Activated naive CD4-positive, alpha-beta T cell treated with anti-CD3 and anti-CD28 coated beads, Interleukin-2, amount 50 U/mL, for 24 hours (primary cell): ENCODE data around the gene CERS3.

Source experiments
- H3K27ac Mint-ChIP-seq: one replicate; pipeline ENCODE4 v1.8.0; 2021; ENCODE audit warnings: mild to moderate bottlenecking, mixed read lengths
- H3K27me3 Mint-ChIP-seq: one replicate; pipeline ENCODE4 v1.8.0; 2021; ENCODE audit warnings: mixed read lengths
- H3K36me3 Mint-ChIP-seq: one replicate; pipeline ENCODE4 v1.8.0; 2021; ENCODE audit warnings: mixed read lengths
- H3K4me1 Mint-ChIP-seq: one replicate; pipeline ENCODE4 v1.8.0; 2021; ENCODE audit warnings: mixed read lengths
- H3K4me3 Mint-ChIP-seq: one replicate; pipeline ENCODE4 v1.8.0; 2021; ENCODE audit warnings: mild to moderate bottlenecking, mixed read lengths
- H3K9me3 Mint-ChIP-seq: one replicate; pipeline ENCODE4 v1.8.0; 2021; ENCODE audit warnings: mixed read lengths

CERS3 gene

GRCh38 chr15:100544338-100544841 lies 15.6 kb upstream of the CERS3 start:
- no peaks in the 10 kb centered on the region for H3K9me3 Mint-ChIP-seq
- peaks cover 19% of the 10 kb centered on the region for H3K4me1 Mint-ChIP-seq
- no peaks in the 10 kb centered on the region for H3K27me3 Mint-ChIP-seq
- no peak overlapping the region for H3K27ac Mint-ChIP-seq
- no peak overlapping the region for H3K4me3 Mint-ChIP-seq
- H3K36me3 Mint-ChIP-seq, result no peaks in the 10 kb centered on the region

GRCh38 chr15:100542290-100542689 lies 13.5 kb upstream of the CERS3 start:
- Mint-ChIP-seq H3K4me3 (no peak overlapping the region), H3K4me1 (peaks cover 19% of the 10 kb centered on the region), H3K27ac (no peak overlapping the region), H3K27me3 (no peaks in the 10 kb centered on the region), H3K9me3 (no peaks in the 10 kb centered on the region), H3K36me3 (peaks cover 6% of the 10 kb centered on the region)

GRCh38 chr15:100537331-100537730 lies 8.6 kb upstream of the CERS3 start:
- Mint-ChIP-seq H3K27me3 (no peaks in the 10 kb centered on the region), H3K4me1 (peaks cover 7% of the 10 kb centered on the region), H3K9me3 (no peaks in the 10 kb centered on the region), H3K36me3 (peaks cover 10% of the 10 kb centered on the region), H3K4me3 (no peak overlapping the region), H3K27ac (no peak overlapping the region)

GRCh38 chr15:100536733-100537132 lies 8.0 kb upstream of the CERS3 start:
- Mint-ChIP-seq H3K4me1 (peaks cover 7% of the 10 kb centered on the region), H3K9me3 (no peaks in the 10 kb centered on the region), H3K27ac (no peak overlapping the region), H3K27me3 (no peaks in the 10 kb centered on the region), H3K4me3 (no peak overlapping the region), H3K36me3 (peaks cover 10% of the 10 kb centered on the region)

GRCh38 chr15:100533886-100534285 lies 5.1 kb upstream of the CERS3 start:
- H3K27ac Mint-ChIP-seq, result no peak overlapping the region
- no peaks in the 10 kb centered on the region for H3K27me3 Mint-ChIP-seq
- H3K4me3 Mint-ChIP-seq, result no peak overlapping the region
- peaks cover 5% of the 10 kb centered on the region for H3K36me3 Mint-ChIP-seq
- H3K4me1 Mint-ChIP-seq, result peaks cover 23% of the 10 kb centered on the region
- H3K9me3 Mint-ChIP-seq, result no peaks in the 10 kb centered on the region

- peaks cover 5% of the 10 kb centered on the region for H3K36me3 Mint-ChIP-seq
- no peaks in the 10 kb centered on the region for H3K9me3 Mint-ChIP-seq
- no peak overlapping the region for H3K27ac Mint-ChIP-seq
- H3K27me3 Mint-ChIP-seq, result no peaks in the 10 kb centered on the region
- H3K4me1 Mint-ChIP-seq, result peaks cover 31% of the 10 kb centered on the region
- no peak overlapping the region for H3K4me3 Mint-ChIP-seq
These were observed 3.1 kb upstream of the CERS3 start for GRCh38 chr15:100531823-100532327.

GRCh38 chr15:100531204-100531603 lies 2.5 kb upstream of the CERS3 start:
- H3K27me3 Mint-ChIP-seq, result no peaks in the 10 kb centered on the region
- H3K4me1 Mint-ChIP-seq, result peaks cover 31% of the 10 kb centered on the region
- H3K36me3 Mint-ChIP-seq, result peaks cover 3% of the 10 kb centered on the region
- H3K9me3 Mint-ChIP-seq, result no peaks in the 10 kb centered on the region
- no peak overlapping the region for H3K27ac Mint-ChIP-seq
- H3K4me3 Mint-ChIP-seq, result no peak overlapping the region

- peak overlapping the region; percentile 44 for H3K27ac Mint-ChIP-seq
- H3K4me1 Mint-ChIP-seq, result peaks cover 31% of the 10 kb centered on the region
- H3K36me3 Mint-ChIP-seq, result peaks cover 3% of the 10 kb centered on the region
- no peaks in the 10 kb centered on the region for H3K27me3 Mint-ChIP-seq
- no peaks in the 10 kb centered on the region for H3K9me3 Mint-ChIP-seq
- H3K4me3 Mint-ChIP-seq, result no peak overlapping the region
These were observed 806 bp upstream of the CERS3 start for GRCh38 chr15:100529556-100529955.

- no peak overlapping the region for H3K4me3 Mint-ChIP-seq
- peaks cover 3% of the 10 kb centered on the region for H3K36me3 Mint-ChIP-seq
- no peaks in the 10 kb centered on the region for H3K27me3 Mint-ChIP-seq
- no peak overlapping the region for H3K27ac Mint-ChIP-seq
- peaks cover 4% of the 10 kb centered on the region for H3K9me3 Mint-ChIP-seq
- peaks cover 31% of the 10 kb centered on the region for H3K4me1 Mint-ChIP-seq
These were observed 2.7 kb downstream of the CERS3 start for GRCh38 chr15:100526027-100526481.

GRCh38 chr15:100525436-100525835 lies 3.3 kb downstream of the CERS3 start:
- H3K36me3 Mint-ChIP-seq, result peaks cover 3% of the 10 kb centered on the region
- H3K9me3 Mint-ChIP-seq, result peaks cover 4% of the 10 kb centered on the region
- H3K4me1 Mint-ChIP-seq, result peaks cover 34% of the 10 kb centered on the region
- H3K27me3 Mint-ChIP-seq, result no peaks in the 10 kb centered on the region
- no peak overlapping the region for H3K4me3 Mint-ChIP-seq
- no peak overlapping the region for H3K27ac Mint-ChIP-seq

GRCh38 chr15:100524326-100524725 lies 4.4 kb downstream of the CERS3 start:
- Mint-ChIP-seq H3K27me3 (no peaks in the 10 kb centered on the region), H3K4me3 (no peak overlapping the region), H3K4me1 (peaks cover 34% of the 10 kb centered on the region), H3K27ac (no peak overlapping the region), H3K36me3 (peaks cover 3% of the 10 kb centered on the region), H3K9me3 (peaks cover 4% of the 10 kb centered on the region)

- H3K27ac Mint-ChIP-seq, result no peak overlapping the region
- no peak overlapping the region for H3K4me3 Mint-ChIP-seq
- peaks cover 24% of the 10 kb centered on the region for H3K4me1 Mint-ChIP-seq
- no peaks in the 10 kb centered on the region for H3K27me3 Mint-ChIP-seq
- H3K9me3 Mint-ChIP-seq, result peaks cover 4% of the 10 kb centered on the region
- H3K36me3 Mint-ChIP-seq, result no peaks in the 10 kb centered on the region
These were observed 6.8 kb downstream of the CERS3 start for GRCh38 chr15:100521907-100522306.

GRCh38 chr15:100520132-100520921 lies 8.4 kb downstream of the CERS3 start:
- no peaks in the 10 kb centered on the region for H3K27me3 Mint-ChIP-seq
- H3K4me3 Mint-ChIP-seq, result peak overlapping the region; percentile 47
- peaks cover 4% of the 10 kb centered on the region for H3K9me3 Mint-ChIP-seq
- peak overlapping the region; percentile 55 for H3K27ac Mint-ChIP-seq
- H3K36me3 Mint-ChIP-seq, result no peaks in the 10 kb centered on the region
- peaks cover 24% of the 10 kb centered on the region for H3K4me1 Mint-ChIP-seq

- no peak overlapping the region for H3K27ac Mint-ChIP-seq
- no peaks in the 10 kb centered on the region for H3K36me3 Mint-ChIP-seq
- peaks cover 24% of the 10 kb centered on the region for H3K4me1 Mint-ChIP-seq
- no peak overlapping the region for H3K4me3 Mint-ChIP-seq
- H3K27me3 Mint-ChIP-seq, result no peaks in the 10 kb centered on the region
- H3K9me3 Mint-ChIP-seq, result no peaks in the 10 kb centered on the region
These were observed 10.9 kb downstream of the CERS3 start for GRCh38 chr15:100517846-100518245.

GRCh38 chr15:100516643-100517512 lies 11.9 kb downstream of the CERS3 start:
- no peak overlapping the region for H3K4me3 Mint-ChIP-seq
- peaks cover 24% of the 10 kb centered on the region for H3K4me1 Mint-ChIP-seq
- H3K27me3 Mint-ChIP-seq, result no peaks in the 10 kb centered on the region
- H3K36me3 Mint-ChIP-seq, result no peaks in the 10 kb centered on the region
- no peak overlapping the region for H3K27ac Mint-ChIP-seq
- no peaks in the 10 kb centered on the region for H3K9me3 Mint-ChIP-seq

GRCh38 chr15:100515758-100516157 lies 13.0 kb downstream of the CERS3 start:
- Mint-ChIP-seq H3K4me1 (peaks cover 16% of the 10 kb centered on the region), H3K4me3 (no peak overlapping the region), H3K27ac (no peak overlapping the region), H3K9me3 (no peaks in the 10 kb centered on the region), H3K27me3 (no peaks in the 10 kb centered on the region), H3K36me3 (no peaks in the 10 kb centered on the region)
